ENCODE data around the gene MPO. TPM values are rescaled to one million over a fixed set of nuclear protein-coding genes. Genes with fewer than 3 reads are reported as not detected.

Gene MPO
- total RNA-seq, 1 donor from 2014 or later, result 0.43 TPM

DNA sequence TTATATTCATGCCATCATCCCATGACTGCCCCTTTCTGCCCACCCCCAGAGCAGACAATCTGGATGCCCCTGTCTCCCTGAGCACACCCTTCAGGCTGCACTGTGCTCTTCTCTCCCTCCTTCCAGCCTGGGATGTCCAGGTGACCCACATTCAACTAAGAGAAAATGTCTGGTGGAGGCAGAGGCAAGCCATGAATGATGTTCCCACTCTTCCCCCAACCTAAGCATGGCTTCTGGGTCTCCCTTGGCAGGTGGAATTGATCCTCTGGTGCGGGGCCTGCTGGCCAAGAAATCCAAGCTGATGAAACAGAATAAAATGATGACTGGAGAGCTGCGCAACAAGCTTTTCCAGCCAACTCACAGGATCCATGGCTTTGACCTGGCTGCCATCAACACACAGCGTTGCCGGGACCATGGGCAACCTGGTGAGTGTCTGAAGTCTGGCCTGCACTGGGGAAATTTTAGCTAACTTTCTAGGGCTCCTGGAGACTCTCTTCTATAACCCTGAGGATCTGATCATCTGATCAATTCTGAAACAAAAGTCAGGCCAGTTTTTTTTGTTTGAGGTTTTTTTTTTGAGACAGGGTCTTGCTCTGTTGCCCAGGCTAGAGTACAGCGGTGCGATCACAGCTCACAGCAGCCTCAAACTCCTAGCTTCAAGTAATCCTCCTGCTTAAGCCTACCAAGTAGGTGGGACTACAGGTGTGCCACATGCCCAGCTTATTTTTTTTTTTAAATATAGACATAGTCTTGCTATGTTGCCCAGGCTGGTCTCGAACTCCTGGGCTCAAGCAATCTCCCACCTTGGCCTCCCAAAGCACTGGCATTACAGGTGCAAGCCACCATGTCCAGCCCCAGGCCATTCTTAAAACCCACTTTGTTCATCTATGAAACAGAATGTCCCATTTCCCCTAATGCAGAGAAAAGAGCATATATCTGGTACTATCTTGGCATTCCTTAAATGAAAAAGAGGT is 14.5 kb downstream of the MPO start:
- ATAC-seq, result no peak
- DNase-seq (ENCODE audit: low spot score), result peak; percentile 14

- ATAC-seq (no peak), DNase-seq (ENCODE audit: low spot score) (no peak)
These were observed 15.5 kb downstream of the MPO start for GRCh38 chr17:58265271-58265670.

- ATAC-seq (no peak), DNase-seq (ENCODE audit: low spot score) (peak; percentile 12)
These were observed 16.2 kb downstream of the MPO start for GRCh38 chr17:58264407-58265103.

DNA sequence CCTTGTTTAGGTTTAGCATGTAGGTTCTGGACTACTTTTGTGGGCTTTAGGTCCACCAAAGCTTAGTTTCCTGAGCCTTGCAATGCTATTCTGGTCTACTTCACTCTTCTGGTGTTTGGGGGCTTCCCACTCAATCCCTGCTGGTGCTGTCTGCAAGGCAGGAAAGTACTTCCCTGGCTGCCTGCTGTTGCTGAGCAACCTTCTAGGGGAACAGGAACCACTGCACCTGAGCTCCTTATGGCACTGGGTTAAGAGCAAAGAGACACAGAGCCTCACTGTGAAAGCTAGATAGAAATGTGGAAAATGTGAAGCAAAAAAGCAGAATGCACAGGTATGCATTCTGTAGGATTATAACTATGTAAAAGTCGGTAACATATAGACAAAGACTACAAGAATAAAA is 17.0 kb downstream of the MPO start:
- DNase-seq (ENCODE audit: low spot score) (peak; percentile 11), ATAC-seq (no peak)

DNA sequence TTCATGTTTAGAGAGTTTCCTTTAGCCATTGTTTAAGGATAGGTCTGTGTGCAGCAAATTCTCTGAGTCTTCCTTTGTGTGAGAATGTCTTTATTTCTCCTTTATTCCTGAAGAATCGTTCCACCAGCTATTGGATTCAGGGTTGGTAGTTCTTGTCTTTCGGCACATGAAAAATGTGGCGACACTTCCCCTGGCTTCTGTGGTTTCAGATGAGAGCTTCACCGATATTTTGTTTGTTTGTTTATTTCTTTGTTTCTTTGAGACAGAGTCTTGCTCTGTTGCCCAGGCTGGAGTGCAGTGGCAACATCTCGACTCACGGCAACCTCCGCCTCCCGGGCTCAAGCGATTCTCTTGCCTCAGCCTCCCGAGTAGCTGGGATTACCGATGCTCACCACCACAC is 18.6 kb downstream of the MPO start:
- no peak for ATAC-seq

DNA sequence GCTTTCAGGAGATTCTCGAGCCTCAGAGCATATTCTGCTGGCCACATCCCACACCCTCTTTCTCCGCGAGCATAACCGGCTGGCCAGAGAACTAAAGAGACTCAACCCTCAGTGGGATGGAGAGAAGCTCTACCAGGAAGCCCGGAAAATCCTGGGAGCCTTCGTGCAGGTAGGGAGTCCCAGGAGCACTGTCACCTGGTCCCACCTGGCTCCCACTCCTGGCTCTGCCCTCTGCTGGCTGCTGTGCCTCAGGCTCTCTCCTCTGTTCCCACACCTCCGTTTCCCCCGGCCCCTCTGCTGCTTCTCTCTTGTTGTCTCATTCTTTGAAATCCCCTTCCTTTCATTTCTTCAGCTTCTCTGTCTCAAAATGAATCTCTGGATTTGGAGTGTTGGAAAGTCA is 25.9 kb downstream of the MPO start:
- DNase-seq (ENCODE audit: low spot score) (no peak), ATAC-seq (peak; percentile 23)

More for the DNA sequence above, 18.6 kb downstream of the MPO start:
- DNase-seq (ENCODE audit: low spot score), result no peak

GRCh38 chr17:58253082-58253481 is 27.7 kb downstream of the MPO start:
- no peak for ATAC-seq
- no peak for DNase-seq (ENCODE audit: low spot score)

GRCh38 chr17:58252141-58252540 is 28.6 kb downstream of the MPO start:
- ATAC-seq, result no peak

GRCh38 chr17:58250344-58251011 is 30.3 kb downstream of the MPO start:
- DNase-seq (ENCODE audit: low spot score), result no peak
- peak; percentile 43 for ATAC-seq

More at GRCh38 chr17:58252141-58252540, 28.6 kb downstream of the MPO start:
- DNase-seq (ENCODE audit: low spot score), result no peak

DNA sequence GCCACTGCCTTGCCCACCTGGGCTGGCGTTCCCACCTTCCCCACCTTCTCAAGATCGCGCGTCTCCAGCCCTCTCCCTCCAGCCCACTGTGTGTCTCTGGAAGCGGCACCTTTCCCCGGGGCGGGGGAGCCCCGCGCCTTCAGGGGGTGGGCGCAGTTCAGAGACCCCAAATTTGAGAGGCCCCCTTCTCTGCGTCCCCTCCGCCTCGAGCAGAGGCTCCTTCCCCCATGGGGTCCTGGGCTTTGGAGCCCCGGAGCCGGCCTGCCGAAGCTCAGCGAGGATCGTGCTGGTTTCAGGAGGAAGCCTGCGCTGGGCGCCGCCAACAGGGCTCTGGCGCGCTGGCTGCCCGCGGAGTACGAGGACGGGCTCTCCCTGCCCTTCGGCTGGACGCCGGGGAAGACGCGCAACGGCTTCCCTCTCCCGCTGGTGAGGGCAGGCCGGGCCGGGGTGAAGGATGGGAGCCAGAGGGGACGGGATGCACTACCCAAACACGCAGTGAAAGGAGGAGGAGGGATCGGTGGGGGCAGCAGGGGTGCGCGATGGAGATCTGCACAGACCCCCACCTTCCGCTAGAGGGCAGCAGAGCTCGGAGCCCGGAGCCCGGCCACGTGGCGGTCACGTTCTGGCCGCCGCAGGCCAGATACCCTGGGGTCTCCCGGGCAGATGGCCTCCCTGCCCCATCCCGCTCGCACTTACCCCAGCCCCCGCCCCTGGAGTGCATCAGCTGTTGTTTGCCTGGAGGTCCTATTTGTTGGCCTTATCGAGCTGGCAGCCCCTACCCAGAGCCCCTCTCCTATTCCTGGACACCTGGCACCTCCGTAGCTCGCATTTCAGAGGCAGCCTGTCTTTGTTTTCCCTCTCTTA is 31.2 kb downstream of the MPO start:
- DNase-seq (ENCODE audit: low spot score) (peak; percentile 72), ATAC-seq (peak; percentile 97)

DNA sequence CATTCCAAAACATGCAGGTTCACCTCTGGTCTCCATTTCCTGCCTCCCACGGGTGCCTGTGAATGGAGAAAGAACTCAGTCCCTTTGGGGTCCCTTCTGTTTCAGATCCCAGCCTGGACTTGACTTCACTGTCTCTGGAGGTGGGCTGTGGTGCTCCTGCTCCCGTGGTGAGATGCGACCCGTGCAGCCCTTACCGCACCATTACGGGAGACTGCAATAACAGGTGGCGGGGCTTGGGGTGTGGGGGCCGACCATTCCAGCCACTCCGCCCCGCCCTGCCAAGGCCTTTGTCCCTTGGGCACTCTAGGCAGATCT is 31.8 kb downstream of the MPO start:
- ATAC-seq, result no peak

DNA sequence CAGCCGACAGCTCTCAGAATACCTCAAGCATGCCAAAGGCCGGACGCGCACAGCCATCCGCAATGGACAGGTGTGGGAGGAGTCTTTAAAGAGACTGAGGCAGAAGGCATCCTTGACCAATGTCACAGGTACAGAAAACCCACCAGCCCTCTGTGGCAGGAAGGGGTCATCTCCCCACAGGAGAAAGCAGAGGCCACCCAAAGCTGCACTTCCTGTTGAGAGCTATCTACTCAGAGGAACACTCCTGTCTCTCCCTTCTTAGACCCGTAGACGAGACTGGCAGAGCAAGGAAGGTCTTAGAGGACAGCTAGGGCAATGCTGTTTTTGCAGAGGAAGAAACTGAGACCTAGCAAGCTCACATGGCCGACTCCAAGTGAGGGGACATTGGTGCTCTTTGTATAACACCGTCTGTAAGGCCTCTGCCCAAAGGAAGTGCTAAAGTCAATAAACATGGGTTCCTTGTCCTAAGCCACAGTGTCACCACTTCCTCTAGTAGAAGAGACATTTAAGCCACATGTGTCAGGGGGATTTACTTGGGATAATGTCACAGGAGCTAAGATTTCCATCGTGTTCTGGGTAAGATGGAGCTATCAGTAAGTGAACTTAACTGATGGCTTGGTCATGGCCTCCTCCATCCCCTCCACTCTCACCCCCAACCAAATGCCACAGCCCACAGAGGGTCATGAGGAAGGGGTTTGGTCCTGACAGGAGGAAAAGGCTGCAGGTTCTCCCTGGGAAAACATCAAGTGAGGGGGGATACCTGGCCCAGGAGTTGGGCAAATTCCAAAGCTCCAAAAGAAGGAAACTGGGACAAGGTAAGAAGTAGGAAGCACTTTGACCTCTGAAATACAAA is 33.0 kb downstream of the MPO start:
- no peak for ATAC-seq
- DNase-seq (ENCODE audit: low spot score), result no peak

More for the DNA sequence above, 31.8 kb downstream of the MPO start:
- DNase-seq (ENCODE audit: low spot score), result no peak

GRCh38 chr17:58246781-58247180 is 34.0 kb downstream of the MPO start:
- DNase-seq (ENCODE audit: low spot score), result no peak
- ATAC-seq, result no peak

DNA sequence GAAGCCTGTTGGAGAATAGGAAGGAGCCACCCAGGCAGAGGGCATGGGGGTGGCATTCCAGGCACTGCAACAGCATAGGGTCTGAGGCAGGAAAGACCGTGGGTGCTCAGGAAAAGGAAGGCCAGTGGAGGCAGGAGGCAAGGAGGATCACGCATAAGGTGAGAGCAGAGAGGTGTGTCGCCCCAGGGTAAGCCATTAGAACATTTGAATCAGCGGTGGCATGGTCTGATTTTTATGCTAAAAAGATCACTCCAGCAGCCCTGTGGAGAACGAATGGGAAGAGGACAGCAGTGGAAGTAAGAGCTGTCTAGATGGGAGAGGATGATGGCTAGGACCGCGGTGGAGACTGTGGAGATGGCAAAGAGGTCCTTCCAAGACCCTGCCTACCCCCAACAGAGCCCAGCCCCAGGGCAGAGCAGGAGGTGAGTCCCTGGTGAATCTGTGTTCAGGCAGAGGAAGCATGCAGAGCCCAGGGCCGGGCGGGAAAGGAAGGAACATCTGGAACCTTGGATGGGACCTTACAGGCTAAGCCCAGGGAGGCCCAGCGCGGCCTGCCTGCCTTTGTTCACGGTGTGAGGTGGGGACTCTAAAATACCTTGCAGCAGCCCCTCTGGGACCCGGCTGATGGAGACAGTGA is 34.5 kb downstream of the MPO start:
- ATAC-seq (no peak), DNase-seq (ENCODE audit: low spot score) (no peak)

- ATAC-seq (no peak), DNase-seq (ENCODE audit: low spot score) (no peak)
These were observed 35.2 kb downstream of the MPO start for GRCh38 chr17:58245428-58246103.

DNA sequence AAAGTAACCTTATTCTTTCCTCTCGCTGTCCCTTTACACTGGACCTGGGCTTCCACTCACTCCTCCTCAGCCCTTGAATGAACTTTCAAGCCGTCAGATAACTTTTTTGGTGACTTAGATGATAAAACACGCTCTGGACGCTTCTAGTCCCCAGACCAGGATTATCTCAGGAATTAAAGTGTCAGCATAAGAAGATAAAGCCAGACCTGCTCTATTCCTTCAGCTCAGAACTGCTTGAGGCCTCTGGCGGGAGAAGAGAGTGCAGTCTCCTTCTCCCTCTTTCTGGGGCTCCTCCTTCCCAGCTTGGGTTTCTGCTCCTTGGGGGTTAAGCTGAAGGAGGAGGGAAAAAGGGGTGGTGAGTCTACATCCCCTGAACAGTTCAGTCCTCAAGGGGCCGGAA is 35.8 kb downstream of the MPO start:
- ATAC-seq, result no peak
- no peak for DNase-seq (ENCODE audit: low spot score)

- DNase-seq (ENCODE audit: low spot score), result no peak
- no peak for ATAC-seq
These were observed 38.5 kb downstream of the MPO start for GRCh38 chr17:58242171-58242784.

GRCh38 chr17:58239987-58240386 is 40.7 kb downstream of the MPO start:
- no peak for ATAC-seq

More at GRCh38 chr17:58239987-58240386, 40.7 kb downstream of the MPO start:
- DNase-seq (ENCODE audit: low spot score), result no peak

Measured in left lobe of liver (tissue), 2 donors.